ENCODE measurements around the gene CCDC18. TPM values are rescaled to one million over a fixed set of nuclear protein-coding genes. Genes with fewer than 3 reads are reported as not detected.

The CCDC18 gene
- total RNA-seq, result 10 to 100 TPM; 12.7 to 15.2 TPM

- peak within 1 kb of the TSS; percentile 85 for H3K4me3 Mint-ChIP-seq
- ATAC-seq (replicated peaks), result peak; percentile 39
- H3K27ac Mint-ChIP-seq, result peak within 1 kb of the TSS; percentile 89
- H3K4me1 Mint-ChIP-seq, result peaks cover 26% of the 10 kb centered on the region
- no peaks in the 10 kb centered on the region for H3K9me3 Mint-ChIP-seq
- H3K36me3 Mint-ChIP-seq (ENCODE audit: low read depth), result peaks cover 66% of the 10 kb centered on the region
- H3K27me3 Mint-ChIP-seq, result no peaks in the 10 kb centered on the region
Observed at GRCh38 chr1:93180723-93181613, at the start of gene CCDC18. Gene CCDC18 (plus strand): TSS chr1:93180724. CDS start chr1:93183362, 2,638 bp downstream.

GRCh38 chr1:93132638-93133037, 47.9 kb upstream of the CCDC18 start:
- H3K4me3 Mint-ChIP-seq, result no peak overlapping the region

GRCh38 chr1:93136445-93136844, 44.1 kb upstream of the CCDC18 start:
- Mint-ChIP-seq H3K4me3 (no peak overlapping the region), H3K9me3 (no peaks in the 10 kb centered on the region), H3K36me3 (ENCODE audit: low read depth) (peaks cover 12% of the 10 kb centered on the region), H3K27ac (peak overlapping the region; percentile 28), H3K27me3 (no peaks in the 10 kb centered on the region), H3K4me1 (peaks cover 5% of the 10 kb centered on the region)
- ATAC-seq (replicated peaks), result no peak

More at GRCh38 chr1:93132638-93133037, 47.9 kb upstream of the CCDC18 start:
- Mint-ChIP-seq H3K27me3 (no peaks in the 10 kb centered on the region), H3K36me3 (ENCODE audit: low read depth) (peaks cover 1% of the 10 kb centered on the region), H3K27ac (no peak overlapping the region), H3K9me3 (no peaks in the 10 kb centered on the region), H3K4me1 (peaks cover 5% of the 10 kb centered on the region)
- no peak for ATAC-seq (replicated peaks)

GRCh38 chr1:93137604-93138292, 42.8 kb upstream of the CCDC18 start:
- Mint-ChIP-seq H3K27me3 (no peaks in the 10 kb centered on the region), H3K36me3 (ENCODE audit: low read depth) (peaks cover 22% of the 10 kb centered on the region), H3K27ac (no peak overlapping the region), H3K4me3 (no peak overlapping the region), H3K9me3 (no peaks in the 10 kb centered on the region), H3K4me1 (peaks cover 5% of the 10 kb centered on the region)
- ATAC-seq (replicated peaks), result no peak

- Mint-ChIP-seq H3K4me1 (peaks cover 5% of the 10 kb centered on the region), H3K9me3 (no peaks in the 10 kb centered on the region), H3K27ac (peak overlapping the region; percentile 11)
Observed at GRCh38 chr1:93140106-93140505, 40.4 kb upstream of the CCDC18 start.

GRCh38 chr1:93142161-93142560, 38.4 kb upstream of the CCDC18 start:
- peaks cover 27% of the 10 kb centered on the region for H3K36me3 Mint-ChIP-seq (ENCODE audit: low read depth)
- no peak for ATAC-seq (replicated peaks)
- no peak overlapping the region for H3K27ac Mint-ChIP-seq

More at GRCh38 chr1:93140106-93140505, 40.4 kb upstream of the CCDC18 start:
- Mint-ChIP-seq H3K27me3 (no peaks in the 10 kb centered on the region), H3K4me3 (no peak overlapping the region), H3K36me3 (ENCODE audit: low read depth) (peaks cover 27% of the 10 kb centered on the region)
- no peak for ATAC-seq (replicated peaks)

GRCh38 chr1:93143136-93143535, 37.4 kb upstream of the CCDC18 start:
- no peaks in the 10 kb centered on the region for H3K4me1 Mint-ChIP-seq
- no peaks in the 10 kb centered on the region for H3K9me3 Mint-ChIP-seq
- peaks cover 35% of the 10 kb centered on the region for H3K36me3 Mint-ChIP-seq (ENCODE audit: low read depth)
- H3K27me3 Mint-ChIP-seq, result no peaks in the 10 kb centered on the region
- H3K4me3 Mint-ChIP-seq, result no peak overlapping the region
- no peak for ATAC-seq (replicated peaks)
- H3K27ac Mint-ChIP-seq, result peak overlapping the region; percentile 22

More at GRCh38 chr1:93142161-93142560, 38.4 kb upstream of the CCDC18 start:
- no peak overlapping the region for H3K4me3 Mint-ChIP-seq
- no peaks in the 10 kb centered on the region for H3K27me3 Mint-ChIP-seq
- H3K4me1 Mint-ChIP-seq, result no peaks in the 10 kb centered on the region
- H3K9me3 Mint-ChIP-seq, result no peaks in the 10 kb centered on the region

GRCh38 chr1:93143769-93144168, 36.8 kb upstream of the CCDC18 start:
- no peak for ATAC-seq (replicated peaks)
- peaks cover 41% of the 10 kb centered on the region for H3K36me3 Mint-ChIP-seq (ENCODE audit: low read depth)
- H3K9me3 Mint-ChIP-seq, result no peaks in the 10 kb centered on the region
- no peaks in the 10 kb centered on the region for H3K4me1 Mint-ChIP-seq
- no peak overlapping the region for H3K27ac Mint-ChIP-seq
- no peak overlapping the region for H3K4me3 Mint-ChIP-seq
- no peaks in the 10 kb centered on the region for H3K27me3 Mint-ChIP-seq

GRCh38 chr1:93148001-93148400, 32.5 kb upstream of the CCDC18 start:
- no peak for ATAC-seq (replicated peaks)
- Mint-ChIP-seq H3K27me3 (no peaks in the 10 kb centered on the region), H3K9me3 (no peaks in the 10 kb centered on the region), H3K36me3 (ENCODE audit: low read depth) (peaks cover 59% of the 10 kb centered on the region), H3K27ac (peak overlapping the region; percentile 10), H3K4me1 (peaks cover 6% of the 10 kb centered on the region), H3K4me3 (no peak overlapping the region)

GRCh38 chr1:93150729-93151128, 29.8 kb upstream of the CCDC18 start:
- Mint-ChIP-seq H3K4me1 (peaks cover 6% of the 10 kb centered on the region), H3K27me3 (no peaks in the 10 kb centered on the region), H3K27ac (peak overlapping the region; percentile 81), H3K36me3 (ENCODE audit: low read depth) (peaks cover 83% of the 10 kb centered on the region), H3K4me3 (no peak overlapping the region), H3K9me3 (no peaks in the 10 kb centered on the region)
- no peak for ATAC-seq (replicated peaks)

- ATAC-seq (replicated peaks), result no peak
- Mint-ChIP-seq H3K9me3 (no peaks in the 10 kb centered on the region), H3K27ac (peak overlapping the region; percentile 81), H3K36me3 (ENCODE audit: low read depth) (peaks cover 90% of the 10 kb centered on the region), H3K4me3 (no peak overlapping the region), H3K4me1 (peaks cover 11% of the 10 kb centered on the region), H3K27me3 (no peaks in the 10 kb centered on the region)
Observed at GRCh38 chr1:93151474-93151873, 29.1 kb upstream of the CCDC18 start.

- peaks cover 93% of the 10 kb centered on the region for H3K36me3 Mint-ChIP-seq (ENCODE audit: low read depth)
- no peak overlapping the region for H3K4me3 Mint-ChIP-seq
- no peaks in the 10 kb centered on the region for H3K27me3 Mint-ChIP-seq
- peak overlapping the region; percentile 41 for H3K27ac Mint-ChIP-seq
- no peaks in the 10 kb centered on the region for H3K9me3 Mint-ChIP-seq
- peak; percentile 56 for ATAC-seq (replicated peaks)
- H3K4me1 Mint-ChIP-seq, result peaks cover 11% of the 10 kb centered on the region
Observed at GRCh38 chr1:93152835-93153234, 27.7 kb upstream of the CCDC18 start.

- Mint-ChIP-seq H3K4me1 (peaks cover 11% of the 10 kb centered on the region), H3K27me3 (no peaks in the 10 kb centered on the region), H3K4me3 (peak overlapping the region; percentile 35), H3K36me3 (ENCODE audit: low read depth) (peaks cover 93% of the 10 kb centered on the region), H3K9me3 (no peaks in the 10 kb centered on the region), H3K27ac (peak overlapping the region; percentile 16)
- ATAC-seq (replicated peaks), result peak; percentile 5
Observed at GRCh38 chr1:93154898-93155297, 25.6 kb upstream of the CCDC18 start.

- Mint-ChIP-seq H3K36me3 (ENCODE audit: low read depth) (peaks cover 93% of the 10 kb centered on the region), H3K4me1 (peaks cover 11% of the 10 kb centered on the region), H3K27ac (peak overlapping the region; percentile 16)
Observed at GRCh38 chr1:93155335-93155734, 25.2 kb upstream of the CCDC18 start.

GRCh38 chr1:93159337-93159736, 21.2 kb upstream of the CCDC18 start:
- Mint-ChIP-seq H3K27ac (no peak overlapping the region), H3K9me3 (no peaks in the 10 kb centered on the region), H3K4me1 (peaks cover 18% of the 10 kb centered on the region), H3K27me3 (no peaks in the 10 kb centered on the region), H3K4me3 (no peak overlapping the region), H3K36me3 (ENCODE audit: low read depth) (peaks cover 82% of the 10 kb centered on the region)
- ATAC-seq (replicated peaks), result no peak

More at GRCh38 chr1:93155335-93155734, 25.2 kb upstream of the CCDC18 start:
- peak overlapping the region; percentile 35 for H3K4me3 Mint-ChIP-seq
- no peaks in the 10 kb centered on the region for H3K9me3 Mint-ChIP-seq
- ATAC-seq (replicated peaks), result peak; percentile 92
- no peaks in the 10 kb centered on the region for H3K27me3 Mint-ChIP-seq
